Panc1 (cell line): ENCODE measurements around the gene RPUSD1. TPM values are rescaled to one million over a fixed set of nuclear protein-coding genes. Genes with fewer than 3 reads are reported as not detected.

Experiments used
- ATAC-seq: fragments of 200-7000 bp; cut with Tn5 transposase; 2 replicates; pipeline ENCODE4 v1.9.1; 2020; ENCODE audit warnings: mild to moderate bottlenecking, moderate library complexity
- BruUV-seq: library from RNA; stranded (reverse); fragments of 400-500 nt; replicated peaks from 2 replicates; lab custom pipeline; 2021; lab: Mats Ljungman, UMichigan
- CTCF ChIA-PET: fragments of 300-600 bp; sonication (Branson Sonifier 250); formaldehyde crosslinking; loops from one replicate; lab custom pipeline; 2022; ENCODE audit warnings: antibody characterized with exemption; lab: Charles Lee
- POLR2A ChIA-PET: fragments of 300-600 bp; sonication (Branson Sonifier 250); formaldehyde crosslinking; loops from one replicate; lab custom pipeline; 2022; ENCODE audit warnings: antibody characterized with exemption; lab: Charles Lee
- DNase-seq: peaks from one replicate; pipeline ENCODE4 v3.0.0-alpha.2; 2010; ENCODE audit warnings: low read depth, low spot score
- H3K27ac ChIP-seq: 2 replicates; pipeline ENCODE4 v1.5.1; 2011; ENCODE audit warnings: mild to moderate bottlenecking, low read length, inconsistent platforms
- H3K27me3 ChIP-seq: fragments of 200-500 bp; sonication (Bioruptor generic); 2 replicates; pipeline ENCODE4 v1.6.0; 2014; ENCODE audit warnings: low read length, inconsistent platforms; ENCODE audit not compliant: control insufficient read depth, insufficient read depth
- H3K36me3 ChIP-seq: fragments of 200-500 bp; sonication (Bioruptor generic); 2 replicates; pipeline ENCODE4 v1.5.1; 2014; ENCODE audit warnings: inconsistent platforms, mild to moderate bottlenecking, low read length, moderate library complexity; ENCODE audit not compliant: control insufficient read depth, insufficient read depth
- H3K4me1 ChIP-seq: 2 replicates; pipeline ENCODE4 v1.5.1; 2011; ENCODE audit warnings: inconsistent platforms, mild to moderate bottlenecking, low read length, moderate library complexity; ENCODE audit not compliant: control insufficient read depth, insufficient read depth
- H3K4me3 ChIP-seq, 2 experiments: 2 replicates each; pipeline ENCODE4 v1.5.1; 2011 to 2012; ENCODE audit warnings: low read depth in 2 of 2, low read length in 2 of 2, mild to moderate bottlenecking in 2 of 2, inconsistent platforms in 1 of 2, moderate library complexity in 1 of 2
- H3K9me3 ChIP-seq: fragments of 200-500 bp; sonication (Bioruptor generic); 2 replicates; pipeline ENCODE4 v1.5.1; 2014; ENCODE audit warnings: low read depth, mild to moderate bottlenecking, inconsistent platforms, low read length, moderate library complexity; ENCODE audit not compliant: control insufficient read depth, insufficient read depth
- CTCF ChIP-seq: fragments of 450-650 bp; IDR thresholded peaks from 2 replicates; pipeline ENCODE4 v1.5.1; 2017; ENCODE audit warnings: mild to moderate bottlenecking
- POLR2AphosphoS5 ChIP-seq: IDR thresholded peaks from 2 replicates; pipeline ENCODE4 v1.6.1; 2012; ENCODE audit warnings: mild to moderate bottlenecking, low read depth, low read length, moderate library complexity
- SIN3A ChIP-seq: IDR thresholded peaks from 2 replicates; pipeline ENCODE4 v1.6.1; 2012; ENCODE audit warnings: low read depth, mild to moderate bottlenecking, low read length, moderate library complexity, borderline replicate concordance; ENCODE audit not compliant: insufficient read depth
- TCF7L2 ChIP-seq: IDR thresholded peaks from 2 replicates; pipeline ENCODE4 v1.6.1; 2011; ENCODE audit warnings: mild to moderate bottlenecking, low read depth, low read length, inconsistent platforms
- in situ Hi-C: cut with HindIII; loops from 2 replicates; pipeline ENCODE4 v1.10.0; 2016; ENCODE audit warnings: low sequenced_read_pairs, low pct_unique_long_range_greater_than_20kb
- intact Hi-C: fragments of 100-400 bp; cut with micrococcal nuclease; formaldehyde crosslinking; loops from one replicate; pipeline ENCODE4 v1.10.0; 2022; ENCODE audit not compliant: unreplicated experiment
- total RNA-seq: library from RNA; stranded (reverse); gene quantifications from one replicate; pipeline ENCODE4 v1.2.1, GENCODE V29; 2021; ENCODE audit not compliant: unreplicated experiment
- TF ChIP-seq, protein P1 (sequence below), 2 experiments: IDR thresholded peaks; 2 replicates each; pipeline ENCODE4 v1.6.1; 2011 to 2012; ENCODE audit warnings: low read depth in 2 of 2, control low read depth in 1 of 2, low read length in 1 of 2, mild to moderate bottlenecking in 1 of 2, moderate library complexity in 1 of 2; ENCODE audit not compliant: insufficient read depth in 1 of 2

The RPUSD1 gene
- total RNA-seq, 1 experiment from 2014 or later = 61.1 TPM

GRCh38 chr16:818592-818991, 30.4 kb upstream of the RPUSD1 start:
- no peaks in the 10 kb centered on the region for H3K9me3 ChIP-seq
- H3K4me1 ChIP-seq = 0 out of 2 replicates have a peak, but pooled peaks cover 4% of the 10 kb centered on the region
- CTCF ChIA-PET = no interaction called here
- ATAC-seq = no peak
- POLR2A ChIA-PET = no interaction called here
- no TSS peak for BruUV-seq
- H3K27me3 ChIP-seq = no peaks in the 10 kb centered on the region
- TF ChIP-seq TCF7L2 = no peak
- no peak for TF ChIP-seq SIN3A
- no peak for TF ChIP-seq POLR2AphosphoS5
- TF ChIP-seq, protein P1, sequence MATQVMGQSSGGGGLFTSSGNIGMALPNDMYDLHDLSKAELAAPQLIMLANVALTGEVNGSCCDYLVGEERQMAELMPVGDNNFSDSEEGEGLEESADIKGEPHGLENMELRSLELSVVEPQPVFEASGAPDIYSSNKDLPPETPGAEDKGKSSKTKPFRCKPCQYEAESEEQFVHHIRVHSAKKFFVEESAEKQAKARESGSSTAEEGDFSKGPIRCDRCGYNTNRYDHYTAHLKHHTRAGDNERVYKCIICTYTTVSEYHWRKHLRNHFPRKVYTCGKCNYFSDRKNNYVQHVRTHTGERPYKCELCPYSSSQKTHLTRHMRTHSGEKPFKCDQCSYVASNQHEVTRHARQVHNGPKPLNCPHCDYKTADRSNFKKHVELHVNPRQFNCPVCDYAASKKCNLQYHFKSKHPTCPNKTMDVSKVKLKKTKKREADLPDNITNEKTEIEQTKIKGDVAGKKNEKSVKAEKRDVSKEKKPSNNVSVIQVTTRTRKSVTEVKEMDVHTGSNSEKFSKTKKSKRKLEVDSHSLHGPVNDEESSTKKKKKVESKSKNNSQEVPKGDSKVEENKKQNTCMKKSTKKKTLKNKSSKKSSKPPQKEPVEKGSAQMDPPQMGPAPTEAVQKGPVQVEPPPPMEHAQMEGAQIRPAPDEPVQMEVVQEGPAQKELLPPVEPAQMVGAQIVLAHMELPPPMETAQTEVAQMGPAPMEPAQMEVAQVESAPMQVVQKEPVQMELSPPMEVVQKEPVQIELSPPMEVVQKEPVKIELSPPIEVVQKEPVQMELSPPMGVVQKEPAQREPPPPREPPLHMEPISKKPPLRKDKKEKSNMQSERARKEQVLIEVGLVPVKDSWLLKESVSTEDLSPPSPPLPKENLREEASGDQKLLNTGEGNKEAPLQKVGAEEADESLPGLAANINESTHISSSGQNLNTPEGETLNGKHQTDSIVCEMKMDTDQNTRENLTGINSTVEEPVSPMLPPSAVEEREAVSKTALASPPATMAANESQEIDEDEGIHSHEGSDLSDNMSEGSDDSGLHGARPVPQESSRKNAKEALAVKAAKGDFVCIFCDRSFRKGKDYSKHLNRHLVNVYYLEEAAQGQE (IDR thresholded peaks at IDR 0.05; ENCODE audit: insufficient read depth in 1 of 2, low read depth in 2 of 2, low read length in 1 of 2) = no peak
- no peak for TF ChIP-seq CTCF
- H3K27ac ChIP-seq = no peak overlapping the region
- H3K36me3 ChIP-seq = no peaks in the 10 kb centered on the region
- intact Hi-C loops = no loop called here
- in situ Hi-C loops = no loop called here
- no peak for DNase-seq
- H3K4me3 ChIP-seq = no peak overlapping the region

- Histone ChIP-seq H3K9me3 (no peaks in the 10 kb centered on the region), H3K4me3 (no peak overlapping the region), H3K4me1 (peaks cover 4% of the 10 kb centered on the region; the same call in 1 of the 2 replicates), H3K27ac (no peak overlapping the region), H3K27me3 (no peaks in the 10 kb centered on the region), H3K36me3 (no peaks in the 10 kb centered on the region)
- ChIA-PET POLR2A (no interaction called here), CTCF (no interaction called here)
- TF ChIP-seq CTCF (no peak), POLR2AphosphoS5 (no peak), TCF7L2 (no peak), SIN3A (no peak)
- TF ChIP-seq, protein P1 (IDR thresholded peaks at IDR 0.05; ENCODE audit: insufficient read depth in 1 of 2, low read depth in 2 of 2, low read length in 1 of 2) = no peak
- in situ Hi-C loops (no loop called here), intact Hi-C loops (no loop called here)
- ATAC-seq (no peak), DNase-seq (no peak)
- BruUV-seq = no TSS peak
These were observed 30.0 kb upstream of the RPUSD1 start for GRCh38 chr16:818132-818531.
